DOHH2 (cell line): ENCODE results near the gene HK2.

Source experiments
- CTCF ChIP-seq: fragments of 200-600 bp; sonication (generic); IDR thresholded peaks from one replicate; pipeline ENCODE4 v1.5.1; 2014; ENCODE audit warnings: antibody characterized with exemption, mild to moderate bottlenecking, low read depth, low read length; ENCODE audit not compliant: poor library complexity, severe bottlenecking
- EZH2phosphoT487 ChIP-seq: fragments of 200-600 bp; sonication (generic); IDR thresholded peaks from 2 replicates; pipeline ENCODE4 v1.6.1; 2017; ENCODE audit warnings: borderline replicate concordance, mild to moderate bottlenecking, antibody characterized with exemption, low read length, moderate library complexity, mixed read lengths

GRCh38 chr2:74895001-74895400, 61.1 kb downstream of the HK2 start:
- TF ChIP-seq CTCF = no peak
- TF ChIP-seq EZH2phosphoT487 = no peak
